OCI-LY1 (cell line): ENCODE data around the gene IFNGR2.

Source experiments
- EZH2 ChIP-seq: fragments of 200-600 bp; sonication (generic), shearing (Covaris generic); IDR thresholded peaks from 2 replicates; pipeline ENCODE4 v1.8.0; 2017; ENCODE audit warnings: borderline replicate concordance, mixed run types, mild to moderate bottlenecking, antibody characterized with exemption, low read length, moderate library complexity, mixed read lengths
- TF ChIP-seq, protein P1 (sequence below): fragments of 200-600 bp; sonication (generic), shearing (Covaris generic); IDR thresholded peaks from 2 replicates; pipeline ENCODE4 v1.5.1; 2017; ENCODE audit warnings: mild to moderate bottlenecking, antibody characterized with exemption, low read length, moderate library complexity, mixed read lengths

DNA sequence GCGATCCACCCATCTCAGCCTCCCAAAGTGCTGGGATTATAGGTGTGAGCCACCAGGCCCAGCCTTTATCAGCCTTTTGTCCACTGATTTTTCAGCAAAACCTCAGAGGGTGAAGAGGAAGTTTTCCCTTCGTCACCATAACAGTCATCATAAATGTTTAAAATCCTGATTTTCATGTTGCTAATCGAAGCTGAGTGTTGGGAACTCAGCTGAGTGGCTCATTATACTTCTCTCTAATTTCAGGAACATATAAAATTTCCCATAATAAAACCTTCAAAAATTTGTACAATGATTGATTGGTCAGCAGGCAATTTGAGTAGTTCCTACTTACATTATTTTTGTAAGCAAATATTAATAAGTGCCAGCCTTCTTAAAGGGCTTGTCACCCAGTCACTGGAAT, 31.8 kb upstream of the IFNGR2 start:
- TF ChIP-seq, protein P1, sequence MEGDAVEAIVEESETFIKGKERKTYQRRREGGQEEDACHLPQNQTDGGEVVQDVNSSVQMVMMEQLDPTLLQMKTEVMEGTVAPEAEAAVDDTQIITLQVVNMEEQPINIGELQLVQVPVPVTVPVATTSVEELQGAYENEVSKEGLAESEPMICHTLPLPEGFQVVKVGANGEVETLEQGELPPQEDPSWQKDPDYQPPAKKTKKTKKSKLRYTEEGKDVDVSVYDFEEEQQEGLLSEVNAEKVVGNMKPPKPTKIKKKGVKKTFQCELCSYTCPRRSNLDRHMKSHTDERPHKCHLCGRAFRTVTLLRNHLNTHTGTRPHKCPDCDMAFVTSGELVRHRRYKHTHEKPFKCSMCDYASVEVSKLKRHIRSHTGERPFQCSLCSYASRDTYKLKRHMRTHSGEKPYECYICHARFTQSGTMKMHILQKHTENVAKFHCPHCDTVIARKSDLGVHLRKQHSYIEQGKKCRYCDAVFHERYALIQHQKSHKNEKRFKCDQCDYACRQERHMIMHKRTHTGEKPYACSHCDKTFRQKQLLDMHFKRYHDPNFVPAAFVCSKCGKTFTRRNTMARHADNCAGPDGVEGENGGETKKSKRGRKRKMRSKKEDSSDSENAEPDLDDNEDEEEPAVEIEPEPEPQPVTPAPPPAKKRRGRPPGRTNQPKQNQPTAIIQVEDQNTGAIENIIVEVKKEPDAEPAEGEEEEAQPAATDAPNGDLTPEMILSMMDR: no peak
- TF ChIP-seq EZH2: no peak
